Measurements from ENCODE around the gene MIGA2.

DNA sequence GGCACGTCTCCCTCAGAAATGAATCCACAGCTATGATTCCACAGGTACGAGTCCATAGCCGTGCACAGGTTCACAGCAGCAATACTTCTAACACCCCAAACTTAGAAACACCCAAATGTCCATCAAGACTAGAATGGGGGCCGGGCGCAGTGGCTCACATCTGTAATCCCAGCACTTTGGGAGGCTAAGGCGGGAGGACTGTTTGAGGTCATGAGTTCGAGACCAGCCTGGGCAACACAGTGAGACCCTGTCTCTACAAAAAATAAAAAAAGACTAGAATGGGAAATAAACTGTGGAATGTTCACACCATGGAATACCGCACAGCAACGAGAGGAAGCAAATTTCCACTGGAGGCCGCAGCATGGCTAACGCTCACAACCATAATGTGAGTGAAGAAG is 40.2 kb downstream of the MIGA2 start:
- TF ChIP-seq, protein P1, sequence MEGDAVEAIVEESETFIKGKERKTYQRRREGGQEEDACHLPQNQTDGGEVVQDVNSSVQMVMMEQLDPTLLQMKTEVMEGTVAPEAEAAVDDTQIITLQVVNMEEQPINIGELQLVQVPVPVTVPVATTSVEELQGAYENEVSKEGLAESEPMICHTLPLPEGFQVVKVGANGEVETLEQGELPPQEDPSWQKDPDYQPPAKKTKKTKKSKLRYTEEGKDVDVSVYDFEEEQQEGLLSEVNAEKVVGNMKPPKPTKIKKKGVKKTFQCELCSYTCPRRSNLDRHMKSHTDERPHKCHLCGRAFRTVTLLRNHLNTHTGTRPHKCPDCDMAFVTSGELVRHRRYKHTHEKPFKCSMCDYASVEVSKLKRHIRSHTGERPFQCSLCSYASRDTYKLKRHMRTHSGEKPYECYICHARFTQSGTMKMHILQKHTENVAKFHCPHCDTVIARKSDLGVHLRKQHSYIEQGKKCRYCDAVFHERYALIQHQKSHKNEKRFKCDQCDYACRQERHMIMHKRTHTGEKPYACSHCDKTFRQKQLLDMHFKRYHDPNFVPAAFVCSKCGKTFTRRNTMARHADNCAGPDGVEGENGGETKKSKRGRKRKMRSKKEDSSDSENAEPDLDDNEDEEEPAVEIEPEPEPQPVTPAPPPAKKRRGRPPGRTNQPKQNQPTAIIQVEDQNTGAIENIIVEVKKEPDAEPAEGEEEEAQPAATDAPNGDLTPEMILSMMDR (IDR thresholded peaks at IDR 0.05; ENCODE audit: insufficient read depth, low read depth, low read length), result no peak
- TF ChIP-seq EZH2 (IDR thresholded peaks at IDR 0.05; ENCODE audit: insufficient read depth, low read length), result no peak

Data from astrocyte (in vitro differentiated cells and primary cell).